HepG2 (cell line): ENCODE results near the gene HYCC2. TPM values are rescaled to one million over a fixed set of nuclear protein-coding genes. Genes with fewer than 3 reads are reported as not detected.

Experiments used
- AFF4 ChIP-seq: sonication (generic); formaldehyde crosslinking; IDR thresholded peaks from 2 replicates; pipeline ENCODE4 v1.4.0; 2020; ENCODE audit warnings: missing genetic modification reagents
- AGO1 ChIP-seq: fragments of 200-400 bp; formaldehyde crosslinking; IDR thresholded peaks from 2 replicates; pipeline ENCODE4 v1.6.1; 2017; ENCODE audit warnings: mild to moderate bottlenecking, low read depth, low read length, moderate library complexity; ENCODE audit not compliant: poor library complexity, severe bottlenecking
- ARHGAP35 ChIP-seq: sonication (generic); formaldehyde crosslinking; IDR thresholded peaks from 2 replicates; pipeline ENCODE4 v1.9.0; 2022; ENCODE audit warnings: mild to moderate bottlenecking, inconsistent platforms, moderate library complexity, missing genetic modification reagents, borderline replicate concordance
- CBX2 ChIP-seq, 2 experiments: fragments of 200-600 bp in 1 of 2; sonication (generic); formaldehyde crosslinking in 1 of 2; IDR thresholded peaks; 2 replicates each; pipeline versions ENCODE4 v1.7.0 to v1.8.1; 2018 to 2022; ENCODE audit warnings: low read depth in 2 of 2, low read length in 1 of 2, mild to moderate bottlenecking in 1 of 2, missing genetic modification reagents in 1 of 2
- FOXA1 ChIP-seq, 2 experiments: fragments of 450-650 bp in 1 of 2; sonication (generic) in 1 of 2; formaldehyde crosslinking in 1 of 2; IDR thresholded peaks; 2 replicates each; pipeline versions ENCODE4 v1.4.0 to v1.6.1; 2016 to 2020; ENCODE audit warnings: missing genetic modification reagents in 1 of 2
- HOXA5 ChIP-seq: sonication (generic); formaldehyde crosslinking; IDR thresholded peaks from 2 replicates; pipeline ENCODE4 v1.4.0; 2020; ENCODE audit warnings: missing genetic modification reagents
- MAZ ChIP-seq, 2 experiments: sonication (generic) in 1 of 2; formaldehyde crosslinking in 1 of 2; IDR thresholded peaks; 2 replicates each; pipeline versions ENCODE4 v1.5.0 to v1.6.1; 2012 to 2020; ENCODE audit warnings: low read depth in 2 of 2, mild to moderate bottlenecking in 2 of 2, borderline replicate concordance in 1 of 2, improper control_type of control experiment in 1 of 2, low read length in 1 of 2, missing genetic modification reagents in 1 of 2, moderate library complexity in 1 of 2
- MTA1 ChIP-seq: sonication (generic); formaldehyde crosslinking; IDR thresholded peaks from 2 replicates; pipeline ENCODE4 v1.4.0; 2020; ENCODE audit warnings: missing genetic modification reagents, mild to moderate bottlenecking, borderline replicate concordance
- ZFP1 ChIP-seq: IDR thresholded peaks from 2 replicates; pipeline ENCODE4 v1.6.1; 2016
- ZNF10 ChIP-seq: sonication (generic); formaldehyde crosslinking; IDR thresholded peaks from 2 replicates; pipeline ENCODE4 v1.4.0; 2020; ENCODE audit warnings: mild to moderate bottlenecking, low read depth, missing genetic modification reagents, borderline replicate concordance
- ZNF20 ChIP-seq: sonication (generic); formaldehyde crosslinking; IDR thresholded peaks from 2 replicates; pipeline ENCODE4 v1.4.0; 2020; ENCODE audit warnings: mild to moderate bottlenecking, moderate library complexity, missing genetic modification reagents
- ZNF235 ChIP-seq: sonication (generic); formaldehyde crosslinking; IDR thresholded peaks from 2 replicates; pipeline ENCODE4 v1.8.1; 2023; ENCODE audit warnings: mild to moderate bottlenecking, missing genetic modification reagents, borderline replicate concordance
- ZNF552 ChIP-seq: sonication (generic); formaldehyde crosslinking; IDR thresholded peaks from 2 replicates; pipeline ENCODE4 v1.9.0; 2022; ENCODE audit warnings: missing genetic modification reagents, mild to moderate bottlenecking, borderline replicate concordance
- ZNF564 ChIP-seq: sonication (generic); formaldehyde crosslinking; IDR thresholded peaks from 2 replicates; pipeline ENCODE4 v1.8.1; 2023; ENCODE audit warnings: mild to moderate bottlenecking, missing genetic modification reagents
- ZNF616 ChIP-seq: sonication (generic); formaldehyde crosslinking; IDR thresholded peaks from 2 replicates; pipeline ENCODE4 v1.5.0; 2020; ENCODE audit warnings: low read depth, mild to moderate bottlenecking, missing genetic modification reagents
- ZNF777 ChIP-seq: sonication (generic); formaldehyde crosslinking; IDR thresholded peaks from 2 replicates; pipeline ENCODE4 v1.4.0; 2020; ENCODE audit warnings: missing genetic modification reagents
- ZNF816 ChIP-seq: sonication (generic); formaldehyde crosslinking; IDR thresholded peaks from 2 replicates; pipeline ENCODE4 v1.8.0; 2022; ENCODE audit warnings: missing genetic modification reagents, mild to moderate bottlenecking, borderline replicate concordance
- polyA plus RNA-seq, 8 experiments: library from polyadenylated mRNA; depleted of rRNA in 3 of 8; stranded (reverse) in 7 of 8; unstranded in 1 of 8; fragments of >200 nt; fragmentation: Illumina TruSeq in 4 of 8; extraction: Trizol in 4 of 8; gene quantifications; 2 replicates each; pipeline versions ENCODE4 v1.2.1 to v1.2.3, GENCODE V29; 2011 to 2016; ENCODE audit warnings: low read depth in 4 of 8, missing spikeins in 1 of 8, mixed read lengths in 1 of 8; ENCODE audit not compliant: insufficient read depth in 1 of 8
- total RNA-seq, 5 experiments: library from RNA; depleted of rRNA; stranded (reverse); fragments of >200 nt; fragmentation: Illumina TruSeq; extraction: Trizol; gene quantifications; 2 replicates each; pipeline ENCODE4 v1.2.3, GENCODE V29; 2016; ENCODE audit warnings: low read depth in 1 of 5
- TF ChIP-seq, protein P1 (sequence below): sonication (generic); formaldehyde crosslinking; IDR thresholded peaks from 2 replicates; pipeline ENCODE4 v1.4.0; 2020; ENCODE audit warnings: missing genetic modification reagents
- TF ChIP-seq, protein P2 (sequence below): sonication (generic); formaldehyde crosslinking; IDR thresholded peaks from 2 replicates; pipeline ENCODE4 v1.8.1; 2023; ENCODE audit warnings: mild to moderate bottlenecking, missing genetic modification reagents

HYCC2 gene
- total and polyA plus RNA-seq, 2 of the 13 experiments (the other 11 are each of a cell fraction or from before 2014, with no cell fraction given) = 4.7 to 13.9 TPM

- TF ChIP-seq AGO1 (peak; percentile 77), ZNF777 (CRISPR knock-in tag) (no peak), ZNF616 (CRISPR knock-in tag) (peak; percentile 11; the same call in 1 of the 2 replicates), ZNF552 (CRISPR knock-in tag) (0 out of 2 replicates have a peak, but pooled peaks have one; percentile 10), ZNF10 (no peak), ZNF564 (CRISPR knock-in tag) (0 out of 2 replicates have a peak, but pooled peaks have one; percentile 8), ZFP1 (CRISPR knock-in tag) (peak; percentile 5; the same call in 1 of the 2 replicates), AFF4 (CRISPR knock-in tag) (no peak), MAZ (IDR thresholded peaks at IDR 0.05; ENCODE audit: borderline replicate concordance, low read depth, low read length) (peak; percentile 10; the same call in 1 of the 2 replicates), MAZ (CRISPR knock-in tag; IDR thresholded peaks at IDR 0.05; ENCODE audit: low read depth) (no peak), CBX2 (IDR thresholded peaks at IDR 0.05; ENCODE audit: low read depth, low read length) (no peak), CBX2 (CRISPR knock-in tag; IDR thresholded peaks at IDR 0.05; ENCODE audit: low read depth) (no peak), FOXA1 (IDR thresholded peaks at IDR 0.05) (0 out of 2 replicates have a peak, but pooled peaks have one; percentile 2), FOXA1 (CRISPR knock-in tag; IDR thresholded peaks at IDR 0.05) (0 out of 2 replicates have a peak, but pooled peaks have one; percentile 10), HOXA5 (CRISPR knock-in tag) (no peak), MTA1 (CRISPR knock-in tag) (peak; percentile 90; the same call in 1 of the 2 replicates), ZNF20 (0 out of 2 replicates have a peak, but pooled peaks have one; percentile 58), ZNF235 (CRISPR knock-in tag) (peak; percentile 74; the same call in 1 of the 2 replicates), ARHGAP35 (CRISPR knock-in tag) (0 out of 2 replicates have a peak, but pooled peaks have one; percentile 23), ZNF816 (0 out of 2 replicates have a peak, but pooled peaks have one; percentile 22)
- TF ChIP-seq, protein P1, sequence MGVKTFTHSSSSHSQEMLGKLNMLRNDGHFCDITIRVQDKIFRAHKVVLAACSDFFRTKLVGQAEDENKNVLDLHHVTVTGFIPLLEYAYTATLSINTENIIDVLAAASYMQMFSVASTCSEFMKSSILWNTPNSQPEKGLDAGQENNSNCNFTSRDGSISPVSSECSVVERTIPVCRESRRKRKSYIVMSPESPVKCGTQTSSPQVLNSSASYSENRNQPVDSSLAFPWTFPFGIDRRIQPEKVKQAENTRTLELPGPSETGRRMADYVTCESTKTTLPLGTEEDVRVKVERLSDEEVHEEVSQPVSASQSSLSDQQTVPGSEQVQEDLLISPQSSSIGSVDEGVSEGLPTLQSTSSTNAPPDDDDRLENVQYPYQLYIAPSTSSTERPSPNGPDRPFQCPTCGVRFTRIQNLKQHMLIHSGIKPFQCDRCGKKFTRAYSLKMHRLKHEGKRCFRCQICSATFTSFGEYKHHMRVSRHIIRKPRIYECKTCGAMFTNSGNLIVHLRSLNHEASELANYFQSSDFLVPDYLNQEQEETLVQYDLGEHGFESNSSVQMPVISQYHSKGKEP (CRISPR knock-in tag) = no peak
- TF ChIP-seq, protein P2, sequence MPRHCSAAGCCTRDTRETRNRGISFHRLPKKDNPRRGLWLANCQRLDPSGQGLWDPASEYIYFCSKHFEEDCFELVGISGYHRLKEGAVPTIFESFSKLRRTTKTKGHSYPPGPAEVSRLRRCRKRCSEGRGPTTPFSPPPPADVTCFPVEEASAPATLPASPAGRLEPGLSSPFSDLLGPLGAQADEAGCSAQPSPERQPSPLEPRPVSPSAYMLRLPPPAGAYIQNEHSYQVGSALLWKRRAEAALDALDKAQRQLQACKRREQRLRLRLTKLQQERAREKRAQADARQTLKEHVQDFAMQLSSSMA (CRISPR knock-in tag) = 0 out of 2 replicates have a peak, but pooled peaks have one; percentile 38
These were observed 458 bp downstream of the HYCC2 start (continued) for GRCh38 chr2:201070948-201071478.
